GM12892 (cell line): Measurements from ENCODE around the gene NFAT5.

ENCODE experiments used
- POLR2A ChIP-seq: IDR thresholded peaks from 2 replicates; pipeline ENCODE4 v1.6.1; 2011; ENCODE audit warnings: low read depth, low read length, control low read depth
- TAF1 ChIP-seq: IDR thresholded peaks from 2 replicates; pipeline ENCODE4 v1.6.1; 2011; ENCODE audit warnings: low read depth, mild to moderate bottlenecking, control low read depth, low read length, borderline replicate concordance

DNA sequence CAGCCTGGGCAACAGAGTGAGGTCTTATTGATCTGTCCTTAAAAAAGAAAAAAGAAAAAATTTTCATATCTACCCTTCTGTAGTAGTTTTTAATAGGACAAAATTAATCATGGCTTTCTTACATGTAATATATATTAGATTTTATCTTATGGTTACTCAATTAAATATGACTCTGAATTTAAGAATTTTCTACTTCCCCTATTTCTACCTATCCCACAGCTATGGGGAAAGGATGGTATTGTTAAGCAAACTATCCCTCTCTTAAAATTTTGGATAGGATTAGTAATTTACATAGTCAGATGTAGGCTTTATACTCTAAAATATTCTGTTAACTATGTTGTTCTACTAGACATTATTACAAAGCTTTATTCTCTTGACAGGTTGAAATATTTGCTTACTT is 98.1 kb downstream of the NFAT5 start:
- TF ChIP-seq POLR2A (no peak), TAF1 (no peak)
